B cell (primary cell): ENCODE results near the gene IGFALS. TPM values are rescaled to one million over a fixed set of nuclear protein-coding genes. Genes with fewer than 3 reads are reported as not detected.

Experiments used
- ATAC-seq: fragments of 200-7000 bp; cut with Tn5 transposase; one replicate; pipeline ENCODE4 v1.10.0; 2021; ENCODE audit warnings: low read depth, mild to moderate bottlenecking, moderate number of reproducible peaks, moderate library complexity
- CTCF ChIA-PET: fragments of 350-600 bp; sonication (Branson Sonifier 250); formaldehyde crosslinking; loops from one replicate; lab custom pipeline; 2021; ENCODE audit warnings: antibody characterized with exemption, inconsistent platforms; lab: Charles Lee
- POLR2A ChIA-PET: fragments of 350-600 bp; sonication (Branson Sonifier 250); formaldehyde crosslinking; loops from one replicate; lab custom pipeline; 2021; ENCODE audit warnings: antibody characterized with exemption; lab: Charles Lee
- DNase-seq: peaks from one replicate; pipeline ENCODE4 v3.0.0; 2013
- H2AFZ ChIP-seq: 2 replicates; pipeline ENCODE4 v1.6.1; 2012; ENCODE audit warnings: mild to moderate bottlenecking, low read depth, low read length; ENCODE audit not compliant: insufficient read depth, poor library complexity, severe bottlenecking
- H3K27ac ChIP-seq, 2 donors: 1 replicate in 1 of 2; 2 replicates in 1 of 2; pipeline ENCODE4 v1.5.1; 2012 to 2013; ENCODE audit warnings: low read length in 2 of 2, mild to moderate bottlenecking in 2 of 2, moderate library complexity in 1 of 2
- H3K27me3 ChIP-seq, 4 experiments: fragments of 200-600 bp in 1 of 4; sonication (generic) in 1 of 4; replicated peaks in 1 of 4; 1 replicate in 2 of 4; 2 replicates in 2 of 4; pipeline versions ENCODE4 v1.6.1 to v1.7.0; 2013 to 2016; ENCODE audit warnings: low read length in 3 of 4, mild to moderate bottlenecking in 2 of 4, mixed read lengths in 1 of 4, moderate library complexity in 1 of 4; ENCODE audit not compliant: insufficient read depth in 4 of 4, control insufficient read depth in 3 of 4; ENCODE audit errors: control extremely low read depth in 1 of 4
- H3K36me3 ChIP-seq, 2 experiments: replicated peaks in 1 of 2; 1 replicate in 1 of 2; 2 replicates in 1 of 2; pipeline versions ENCODE4 v1.6.1 to v1.7.1; 2013; ENCODE audit warnings: low read length in 1 of 2; ENCODE audit not compliant: insufficient read depth in 2 of 2, control insufficient read depth in 1 of 2; ENCODE audit errors: control extremely low read depth in 1 of 2, extremely low read depth in 1 of 2
- H3K4me1 ChIP-seq, 2 donors: fragments of 200-600 bp in 1 of 2; sonication (generic) in 1 of 2; 1 replicate in 1 of 2; 2 replicates in 1 of 2; pipeline versions ENCODE4 v1.5.1 to v1.6.1; 2013 to 2017; ENCODE audit warnings: low read length in 2 of 2; ENCODE audit not compliant: control insufficient read depth in 2 of 2, insufficient read depth in 2 of 2
- H3K4me2 ChIP-seq: replicated peaks from 2 replicates; pipeline ENCODE3; 2012; ENCODE audit warnings: mild to moderate bottlenecking, low read depth, low read length; ENCODE audit not compliant: poor library complexity, severe bottlenecking
- H3K4me3 ChIP-seq, 5 experiments: fragments of 200-600 bp in 1 of 5; sonication (generic) in 1 of 5; 1 replicate in 3 of 5; 2 replicates in 2 of 5; pipeline versions ENCODE4 v1.5.1 to v1.7.0; 2011 to 2016; ENCODE audit warnings: low read length in 4 of 5, mild to moderate bottlenecking in 4 of 5, low read depth in 2 of 5, control low read depth in 1 of 5, moderate library complexity in 1 of 5; ENCODE audit not compliant: insufficient read depth in 1 of 5; ENCODE audit errors: control extremely low read depth in 1 of 5, extremely low read depth in 1 of 5
- H3K79me2 ChIP-seq: fragments of 200-600 bp; sonication (generic); one replicate; pipeline ENCODE4 v1.6.0; 2016; ENCODE audit warnings: low read length; ENCODE audit not compliant: control insufficient read depth, insufficient read depth
- H3K9ac ChIP-seq: fragments of 200-600 bp; sonication (generic); 2 replicates; pipeline ENCODE4 v1.6.1; 2017; ENCODE audit warnings: mild to moderate bottlenecking, low read length, moderate library complexity
- H3K9me3 ChIP-seq, 3 donors: one replicate each; pipeline versions ENCODE4 v1.6.1 to v1.7.1; 2013; ENCODE audit warnings: low read length in 2 of 3; ENCODE audit not compliant: control insufficient read depth in 2 of 3, insufficient read depth in 1 of 3; ENCODE audit errors: control extremely low read depth in 1 of 3
- H4K20me1 ChIP-seq: 2 replicates; pipeline ENCODE4 v1.6.0; 2012; ENCODE audit warnings: mild to moderate bottlenecking, low read length; ENCODE audit not compliant: insufficient read depth, control insufficient read depth, poor library complexity, severe bottlenecking
- H3K27ac Mint-ChIP-seq: one replicate; pipeline ENCODE4 v1.8.0; 2021; ENCODE audit warnings: mixed read lengths
- H3K27me3 Mint-ChIP-seq: one replicate; pipeline ENCODE4 v1.8.0; 2021; ENCODE audit warnings: mixed read lengths
- H3K4me1 Mint-ChIP-seq: one replicate; pipeline ENCODE4 v1.8.0; 2021; ENCODE audit warnings: mixed read lengths
- H3K4me3 Mint-ChIP-seq: one replicate; pipeline ENCODE4 v1.8.0; 2021; ENCODE audit warnings: mixed read lengths
- H3K9me3 Mint-ChIP-seq: one replicate; pipeline ENCODE4 v1.8.0; 2022; ENCODE audit warnings: mixed read lengths; ENCODE audit not compliant: insufficient read depth
- EZH2 ChIP-seq: IDR thresholded peaks from 2 replicates; pipeline ENCODE4 v1.6.1; 2012; ENCODE audit warnings: borderline replicate concordance, low read depth, mild to moderate bottlenecking, moderate library complexity, low read length; ENCODE audit not compliant: insufficient read depth, poor library complexity, severe bottlenecking
- WGBS: methylation state at CpG from one replicate; pipeline ENCODE4 v1.1.5; 2013; ENCODE audit warnings: missing lambda C conversion rate; ENCODE audit not compliant: insufficient coverage; 5-methylcytosine and 5-hydroxymethylcytosine counted together
- intact Hi-C: fragments of 100-400 bp; cut with micrococcal nuclease; formaldehyde crosslinking; loops from one replicate; pipeline ENCODE4 v1.10.0; 2022
- polyA plus RNA-seq: library from polyadenylated mRNA; depleted of rRNA; stranded (reverse); fragments of >200 nt; gene quantifications from 2 replicates; pipeline ENCODE4 v1.2.3, GENCODE V29; 2012
- total RNA-seq, 2 donors: library from RNA; stranded (reverse); fragments of 120-200 nt in 1 of 2; gene quantifications; 1 replicate in 1 of 2; 2 replicates in 1 of 2; pipeline versions ENCODE4 v1.2.3 to v1.2.4, GENCODE V29; 2013 to 2022
- TF ChIP-seq, protein P1 (sequence below): fragments of 200-600 bp; IDR thresholded peaks from one replicate; pipeline ENCODE4 v1.8.0; 2022; ENCODE audit warnings: antibody characterized with exemption, mild to moderate bottlenecking

Gene IGFALS
- total and polyA plus RNA-seq, 2 donors (not counting 1 experiment from before 2014, with no cell fraction given) = 0.49 TPM; not detected in 1

GRCh38 chr16:1769402-1770300, 23.9 kb downstream of the IGFALS start:
- intact Hi-C loops = loop anchor here (5.0 kb wide), 2 partner anchors 158 to 357 kb away; partner anchors contain the start of gene UNKL
- Mint-ChIP-seq H3K27me3 (no peaks in the 10 kb centered on the region), H3K4me3 (peak overlapping the region; percentile 84), H3K27ac (peak overlapping the region; percentile 75), H3K4me1 (peaks cover 19% of the 10 kb centered on the region), H3K9me3 (no peaks in the 10 kb centered on the region)
- Histone ChIP-seq H3K4me2 (peak overlapping the region; percentile 99), H3K27ac (peak overlapping the region in 1 of 2 donors; percentile 72), H3K36me3 (peaks cover 0 to 39% of the 10 kb centered on the region in 2 experiments), H3K4me1 (peaks cover 21 to 28% of the 10 kb centered on the region in 2 donors), H2AFZ (no peak overlapping the region), H3K4me3 (no peak overlapping the region), H3K27me3 (no peaks in the 10 kb centered on the region), H3K9me3 (no peaks in the 10 kb centered on the region), H3K9ac (no peak overlapping the region), H3K79me2 (peaks cover 16% of the 10 kb centered on the region), H4K20me1 (peaks cover 36% of the 10 kb centered on the region)
- no peak for DNase-seq
- WGBS = 90% methylated on average over 21 of the region's 27 CpGs
- CTCF ChIA-PET = interaction anchor here (3.2 kb wide), 1 partner anchor 13 kb away, joined by 15 read pairs; the partner anchor contains the start of genes NUBP2 and SPSB3
- TF ChIP-seq EZH2 = no peak
- TF ChIP-seq, protein P1, sequence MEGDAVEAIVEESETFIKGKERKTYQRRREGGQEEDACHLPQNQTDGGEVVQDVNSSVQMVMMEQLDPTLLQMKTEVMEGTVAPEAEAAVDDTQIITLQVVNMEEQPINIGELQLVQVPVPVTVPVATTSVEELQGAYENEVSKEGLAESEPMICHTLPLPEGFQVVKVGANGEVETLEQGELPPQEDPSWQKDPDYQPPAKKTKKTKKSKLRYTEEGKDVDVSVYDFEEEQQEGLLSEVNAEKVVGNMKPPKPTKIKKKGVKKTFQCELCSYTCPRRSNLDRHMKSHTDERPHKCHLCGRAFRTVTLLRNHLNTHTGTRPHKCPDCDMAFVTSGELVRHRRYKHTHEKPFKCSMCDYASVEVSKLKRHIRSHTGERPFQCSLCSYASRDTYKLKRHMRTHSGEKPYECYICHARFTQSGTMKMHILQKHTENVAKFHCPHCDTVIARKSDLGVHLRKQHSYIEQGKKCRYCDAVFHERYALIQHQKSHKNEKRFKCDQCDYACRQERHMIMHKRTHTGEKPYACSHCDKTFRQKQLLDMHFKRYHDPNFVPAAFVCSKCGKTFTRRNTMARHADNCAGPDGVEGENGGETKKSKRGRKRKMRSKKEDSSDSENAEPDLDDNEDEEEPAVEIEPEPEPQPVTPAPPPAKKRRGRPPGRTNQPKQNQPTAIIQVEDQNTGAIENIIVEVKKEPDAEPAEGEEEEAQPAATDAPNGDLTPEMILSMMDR = no peak
- ATAC-seq = no peak
- POLR2A ChIA-PET = interaction anchor here (0.6 to 4.4 kb wide), 4 partner anchors 9 to 348 kb away, joined by 3 to 27 read pairs (median 6); partner anchors contain the start of genes NUBP2 and SPSB3
